Activated CD4-positive, CD25-positive, alpha-beta regulatory T cell treated with anti-CD3 and anti-CD28 coated beads, Interleukin-2, amount 50 U/mL, for 72 hours (primary cell): Measurements from ENCODE around the gene PFKL.
"Not testable (repeated sequence)": the region's sequence is repeated elsewhere in the genome, so short reads cannot be mapped to it uniquely, and the experiment has no call there.

ENCODE experiments used
- DNase-seq: peaks from one replicate; pipeline ENCODE4 v3.0.0; 2021

PFKL gene

GRCh38 chr21:44279354-44280260 lies 20.2 kb upstream of the PFKL start:
- no peak for DNase-seq

DNA sequence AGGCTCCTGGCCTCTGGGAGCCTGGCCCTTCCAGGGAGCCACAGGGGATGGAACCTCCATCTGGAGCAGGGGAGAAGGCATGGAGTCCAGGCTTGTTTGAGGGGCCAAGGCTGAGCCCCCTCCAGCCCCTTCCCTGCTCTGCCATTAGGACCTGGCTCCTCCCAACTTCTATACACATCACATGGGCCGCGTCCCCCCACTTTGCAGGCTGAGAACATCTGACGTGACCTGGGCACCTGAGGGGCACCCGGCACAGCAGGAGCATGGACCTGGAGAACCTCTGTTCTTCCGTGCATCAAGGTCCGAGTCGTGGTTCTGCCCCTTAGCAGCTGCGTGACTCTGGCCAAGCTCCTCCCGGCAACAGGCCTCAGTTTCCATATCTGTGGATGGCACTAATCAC lies 18.1 kb upstream of the PFKL start:
- DNase-seq = no peak

- no peak for DNase-seq
Observed at GRCh38 chr21:44282370-44282769, 17.5 kb upstream of the PFKL start.

- not testable (repeated sequence) for DNase-seq
Observed at GRCh38 chr21:44283211-44283785, 16.6 kb upstream of the PFKL start.

GRCh38 chr21:44283948-44284347 lies 15.9 kb upstream of the PFKL start:
- DNase-seq = no peak

GRCh38 chr21:44285138-44285992 lies 14.5 kb upstream of the PFKL start, which contains the start of gene AIRE:
TSS of gene AIRE (plus strand) at chr21:44285876. CDS start at chr21:44286007, 131 bp downstream.
- no peak for DNase-seq

DNA sequence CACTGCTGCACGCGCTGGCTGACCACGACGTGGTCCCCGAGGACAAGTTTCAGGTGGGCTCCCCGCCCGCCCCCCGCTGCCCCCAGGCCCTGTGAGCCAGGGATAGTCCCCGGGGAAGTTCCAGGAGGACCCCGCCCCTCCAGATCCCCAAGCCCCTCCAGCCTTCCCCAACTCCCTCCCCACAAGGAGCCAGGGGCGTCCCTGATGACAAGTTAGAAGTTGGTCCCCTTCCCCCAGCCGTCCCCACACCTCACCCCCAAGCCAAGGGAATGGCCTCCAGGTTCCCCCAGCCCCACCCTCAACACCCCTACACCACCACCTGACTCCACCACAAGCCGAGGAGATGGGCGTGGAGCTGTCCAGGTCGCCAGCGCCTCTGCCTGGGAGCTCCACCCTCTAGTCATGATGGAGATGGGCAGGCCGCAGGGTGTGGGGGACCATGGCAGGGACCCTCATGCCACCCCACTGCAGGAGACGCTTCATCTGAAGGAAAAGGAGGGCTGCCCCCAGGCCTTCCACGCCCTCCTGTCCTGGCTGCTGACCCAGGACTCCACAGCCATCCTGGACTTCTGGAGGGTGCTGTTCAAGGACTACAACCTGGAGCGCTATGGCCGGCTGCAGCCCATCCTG lies 13.7 kb upstream of the PFKL start:
- DNase-seq = no peak

DNA sequence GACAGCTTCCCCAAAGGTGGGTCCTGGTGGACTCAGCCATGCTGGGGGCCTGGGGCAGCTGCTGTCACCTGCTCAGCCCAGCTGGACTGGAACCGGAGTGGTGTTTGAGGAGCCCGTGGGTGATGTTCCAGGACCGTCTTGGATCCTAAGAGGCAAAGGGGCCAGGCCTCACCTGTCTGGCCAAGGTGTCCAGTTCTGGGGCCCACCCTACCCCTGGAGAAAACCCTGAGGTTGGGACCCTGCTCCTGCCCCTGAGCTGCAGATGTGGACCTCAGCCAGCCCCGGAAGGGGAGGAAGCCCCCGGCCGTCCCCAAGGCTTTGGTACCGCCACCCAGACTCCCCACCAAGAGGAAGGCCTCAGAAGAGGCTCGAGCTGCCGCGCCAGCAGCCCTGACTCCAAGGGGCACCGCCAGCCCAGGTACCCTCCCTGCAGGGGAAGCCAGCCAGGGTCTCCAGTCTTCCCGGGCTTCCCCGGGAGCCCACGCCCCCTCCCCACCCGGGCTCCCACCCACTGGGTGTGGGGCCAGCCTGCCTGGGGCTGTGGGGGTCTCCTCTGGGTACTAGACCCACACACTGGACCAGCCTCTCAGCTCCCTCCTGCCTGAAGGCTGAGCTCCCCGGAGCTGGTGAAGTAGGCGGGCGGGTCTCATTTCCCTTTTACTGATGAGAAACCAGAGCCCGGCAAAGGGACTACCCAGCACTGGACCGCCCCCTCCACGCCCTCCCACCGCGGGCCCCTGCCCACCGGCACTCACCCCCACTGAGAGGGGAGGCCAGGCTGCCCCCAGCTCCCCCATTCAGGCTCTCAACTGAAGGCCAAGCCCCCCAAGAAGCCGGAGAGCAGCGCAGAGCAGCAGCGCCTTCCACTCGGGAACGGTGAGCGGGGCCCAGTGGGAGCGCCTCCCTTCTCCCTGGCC lies 12.9 kb upstream of the PFKL start:
- DNase-seq = no peak

DNA sequence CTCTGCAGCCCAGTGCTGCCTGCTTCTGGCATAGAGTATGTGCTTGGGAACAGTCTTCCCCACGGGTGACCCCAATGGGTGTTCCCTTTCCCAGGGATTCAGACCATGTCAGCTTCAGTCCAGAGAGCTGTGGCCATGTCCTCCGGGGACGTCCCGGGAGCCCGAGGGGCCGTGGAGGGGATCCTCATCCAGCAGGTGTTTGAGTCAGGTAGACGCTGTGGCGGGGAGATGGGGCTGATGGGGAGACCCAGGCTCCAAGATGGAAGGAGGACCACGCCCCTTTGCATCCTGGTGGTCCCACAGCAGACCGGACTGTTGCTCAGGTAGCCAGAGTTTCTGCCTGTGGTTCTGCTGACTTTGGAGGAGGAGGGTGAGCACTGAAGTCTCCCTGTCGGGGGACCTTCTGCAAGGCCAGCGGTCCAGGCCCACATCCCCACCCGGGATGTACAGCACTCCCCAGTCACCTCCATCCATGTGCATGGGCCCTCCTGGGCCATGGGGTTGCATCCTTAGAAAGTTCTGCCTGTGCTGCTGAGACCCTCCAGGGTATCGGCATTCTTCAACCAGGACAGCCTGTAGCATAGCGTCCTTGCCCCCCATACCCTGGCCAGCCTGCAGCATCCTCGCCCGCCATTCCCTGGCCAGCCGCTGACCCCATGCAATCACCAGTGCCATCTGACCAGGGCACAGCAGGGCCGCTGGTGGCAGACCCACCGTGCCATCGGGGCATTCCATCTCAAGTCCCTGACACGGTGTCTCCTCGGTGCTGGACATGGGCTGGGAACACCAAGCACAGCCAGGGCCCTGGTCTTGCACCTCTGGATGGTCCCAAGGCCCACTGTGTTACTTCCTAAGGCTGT lies 11.4 kb upstream of the PFKL start:
- DNase-seq = no peak

DNA sequence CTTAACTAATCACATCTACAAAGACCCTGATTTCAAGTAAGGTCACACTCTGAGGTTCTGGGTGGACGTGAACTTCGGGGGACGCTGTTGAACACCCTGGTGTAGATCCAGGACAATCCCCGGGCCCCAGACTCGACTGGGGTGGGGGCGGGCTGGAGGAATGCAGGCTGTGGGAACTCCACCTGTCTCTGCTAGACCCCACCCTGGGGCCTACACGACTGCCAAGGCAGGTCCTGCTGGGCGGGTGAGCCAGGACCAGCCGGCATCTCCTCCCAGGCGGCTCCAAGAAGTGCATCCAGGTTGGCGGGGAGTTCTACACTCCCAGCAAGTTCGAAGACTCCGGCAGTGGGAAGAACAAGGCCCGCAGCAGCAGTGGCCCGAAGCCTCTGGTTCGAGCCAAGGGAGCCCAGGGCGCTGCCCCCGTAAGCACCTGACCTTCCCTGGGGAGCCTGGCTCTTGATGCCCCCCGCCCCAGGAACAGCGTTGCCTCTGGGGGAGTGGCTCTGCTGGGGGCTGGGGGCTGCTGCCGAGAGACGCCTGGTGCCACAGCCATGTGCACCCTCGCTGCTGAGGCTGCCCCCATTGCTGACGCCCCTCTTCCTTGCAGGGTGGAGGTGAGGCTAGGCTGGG lies 10.4 kb upstream of the PFKL start:
- no peak for DNase-seq

GRCh38 chr21:44290327-44291077 lies 9.4 kb upstream of the PFKL start:
- DNase-seq = no peak

GRCh38 chr21:44291078-44291935 lies 8.5 kb upstream of the PFKL start:
- no peak for DNase-seq

- DNase-seq = no peak
Observed at GRCh38 chr21:44291936-44292811, 7.7 kb upstream of the PFKL start.

DNA sequence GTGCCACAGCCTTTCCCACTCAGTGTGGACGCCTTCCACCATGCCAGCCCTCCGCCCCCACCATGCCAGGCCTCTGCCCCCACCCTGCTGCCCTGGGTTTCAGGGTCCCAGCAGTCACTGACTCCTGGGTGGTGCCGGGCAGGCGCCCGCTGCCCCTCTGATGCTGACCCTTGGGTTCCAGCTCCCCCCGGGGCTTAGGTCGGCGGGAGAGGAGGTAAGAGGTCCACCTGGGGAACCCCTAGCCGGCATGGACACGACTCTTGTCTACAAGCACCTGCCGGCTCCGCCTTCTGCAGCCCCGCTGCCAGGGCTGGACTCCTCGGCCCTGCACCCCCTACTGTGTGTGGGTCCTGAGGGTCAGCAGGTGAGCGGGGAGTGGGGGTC lies 7.0 kb upstream of the PFKL start:
- no peak for DNase-seq

GRCh38 chr21:44293551-44294231 lies 6.2 kb upstream of the PFKL start:
- no peak for DNase-seq

DNA sequence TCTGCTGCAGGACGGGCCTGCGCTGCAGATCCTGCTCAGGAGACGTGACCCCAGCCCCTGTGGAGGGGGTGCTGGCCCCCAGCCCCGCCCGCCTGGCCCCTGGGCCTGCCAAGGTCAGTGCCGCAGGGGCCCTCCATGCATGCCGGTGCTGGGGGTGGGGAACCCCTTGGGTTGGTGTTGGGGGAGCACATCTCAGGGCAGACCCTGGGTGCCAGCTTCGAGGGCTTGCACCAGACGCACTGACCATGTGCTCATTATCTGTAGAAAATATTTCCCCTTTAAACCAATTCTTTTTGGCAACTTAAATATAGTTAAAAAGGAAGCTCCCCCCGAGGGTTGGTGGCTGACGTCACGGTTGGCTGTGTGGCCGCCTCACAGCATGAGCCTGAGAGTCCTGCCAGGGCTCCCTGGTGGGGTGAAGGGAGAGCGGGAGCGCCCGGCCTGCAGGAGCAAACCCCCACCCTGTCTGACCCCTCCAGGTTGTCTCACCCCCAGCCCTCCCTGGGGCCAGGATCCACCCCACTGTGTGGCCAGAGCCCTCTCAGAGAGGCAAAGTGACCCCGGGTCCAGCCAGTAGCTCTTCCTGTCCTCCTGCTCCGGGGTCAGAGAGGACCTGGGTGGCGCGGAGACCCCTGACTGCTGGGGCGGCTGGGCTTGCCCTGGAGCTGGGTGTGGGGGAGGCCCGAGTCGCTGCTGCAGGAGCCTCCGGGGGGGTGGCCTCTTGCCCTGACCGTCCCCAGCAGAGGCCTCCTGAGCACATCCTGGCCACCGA lies 5.3 kb upstream of the PFKL start:
- DNase-seq = no peak
